Activated CD4-positive, CD25-positive, alpha-beta regulatory T cell treated with anti-CD3 and anti-CD28 coated beads, Interleukin-2, amount 50 U/mL, for 24 hours (primary cell): ENCODE results near the gene FUS.
A peak's percentile ranks its signal among the peaks of the same experiment; 100 is the strongest.
"Not testable (repeated sequence)": the region's sequence is repeated elsewhere in the genome, so short reads cannot be mapped to it uniquely, and the experiment has no call there.

ENCODE experiments used
- ATAC-seq, 2 donors: fragments of 150-1000 bp; cut with Tn5 transposase; one replicate each; pipeline ENCODE4 v1.10.0; 2021; ENCODE audit warnings: mild to moderate bottlenecking in 1 of 2, moderate library complexity in 1 of 2

Gene FUS

DNA sequence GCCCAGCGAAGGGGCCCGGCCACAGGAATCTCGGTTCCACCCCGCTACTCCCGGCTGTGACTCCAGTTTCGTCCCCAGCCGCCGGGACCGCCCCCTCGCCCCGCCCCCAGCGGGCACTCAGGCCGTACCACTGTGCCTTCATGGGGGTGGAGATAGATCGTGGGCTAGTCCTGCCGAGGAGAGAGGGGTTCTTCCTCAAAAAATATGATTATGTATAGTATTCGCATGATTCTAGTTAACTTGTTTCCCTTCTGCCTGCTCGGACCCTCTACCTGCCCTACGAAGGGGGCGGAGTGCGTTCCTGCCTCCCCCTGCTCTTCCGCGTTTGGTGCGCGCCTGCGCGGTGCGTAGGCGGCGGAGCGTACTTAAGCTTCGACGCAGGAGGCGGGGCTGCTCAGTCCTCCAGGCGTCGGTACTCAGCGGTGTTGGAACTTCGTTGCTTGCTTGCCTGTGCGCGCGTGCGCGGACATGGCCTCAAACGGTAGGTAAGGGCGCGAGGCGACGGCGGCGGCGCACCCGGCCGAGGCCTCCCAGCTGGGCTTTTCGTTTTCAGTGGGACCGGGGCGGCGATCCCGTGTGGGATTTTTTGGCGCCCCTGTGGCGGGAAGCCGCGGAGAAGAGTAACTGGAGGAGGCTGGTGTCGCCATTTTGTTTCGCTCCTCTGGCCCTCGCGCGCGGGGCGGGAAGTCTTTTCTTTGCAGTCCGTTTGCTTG, at the start of gene FUS:
Gene FUS, plus strand, starts transcription at position 393 of the 713 bp plus-strand sequence. Its CDS starts 76 bp downstream, at position 469.
- peak; percentile 56 for ATAC-seq

DNA sequence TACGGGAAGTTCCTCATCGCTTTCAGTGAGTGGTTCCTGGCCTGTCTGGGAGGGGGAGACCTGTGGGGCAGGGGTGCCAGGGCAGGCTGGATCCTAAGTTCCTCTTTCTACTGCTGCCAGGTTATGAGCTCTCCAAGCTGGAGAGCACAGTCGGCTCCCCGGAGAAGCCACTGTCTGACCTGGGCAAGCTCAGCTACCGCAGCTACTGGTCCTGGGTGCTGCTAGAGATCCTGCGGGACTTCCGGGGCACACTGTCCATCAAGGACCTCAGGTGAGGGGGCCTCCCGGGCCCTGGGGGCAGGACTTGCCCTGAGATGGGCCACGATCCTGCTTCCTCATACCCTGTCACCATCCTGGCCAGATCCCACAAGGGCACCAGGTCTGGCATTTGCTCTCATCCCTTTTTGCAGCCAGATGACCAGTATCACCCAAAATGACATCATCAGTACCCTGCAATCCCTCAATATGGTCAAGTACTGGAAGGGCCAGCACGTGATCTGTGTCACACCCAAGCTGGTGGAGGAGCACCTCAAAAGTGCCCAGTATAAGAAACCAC, 49.5 kb upstream of the FUS start:
- no peak for ATAC-seq

DNA sequence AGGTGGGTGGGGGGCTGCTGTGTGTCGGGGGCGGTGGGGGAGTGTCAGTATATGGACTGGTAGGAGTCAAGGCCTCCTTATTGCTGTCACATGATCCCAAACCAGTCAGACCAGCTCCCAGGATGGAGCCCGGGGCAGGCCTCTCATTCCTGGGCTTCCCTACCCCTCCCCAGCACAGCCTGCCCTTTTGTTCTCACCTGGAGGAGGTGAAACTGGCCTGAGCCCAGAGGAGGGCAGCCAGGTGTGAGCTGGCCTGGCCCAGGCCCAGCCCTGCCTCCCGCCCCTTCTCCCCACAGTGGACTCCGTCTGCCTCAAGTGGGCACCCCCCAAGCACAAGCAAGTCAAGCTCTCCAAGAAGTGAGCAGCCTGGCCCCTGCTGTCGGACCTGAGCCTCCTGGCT, 49.0 kb upstream of the FUS start:
- ATAC-seq: no peak

DNA sequence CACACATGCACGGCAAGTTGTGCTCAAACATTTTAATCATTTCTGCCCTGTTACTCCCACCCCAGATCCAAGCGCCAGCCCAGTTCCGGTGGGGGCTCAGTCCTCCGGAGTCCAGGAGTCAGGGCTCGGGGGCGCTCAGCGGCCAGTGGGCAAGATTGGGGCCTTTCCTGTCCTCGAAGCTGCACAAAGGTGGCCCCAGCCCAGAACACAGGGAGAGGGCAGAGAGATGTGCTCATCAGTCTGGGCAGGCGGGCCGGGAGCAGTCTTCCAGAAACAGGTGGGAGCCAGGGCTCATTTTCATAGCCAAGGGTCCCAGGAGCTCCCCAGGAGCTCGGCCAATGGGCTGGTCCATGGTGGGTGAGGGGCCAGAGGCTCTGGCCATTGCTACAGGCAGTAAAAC, 48.5 kb upstream of the FUS start:
- no peak for ATAC-seq

DNA sequence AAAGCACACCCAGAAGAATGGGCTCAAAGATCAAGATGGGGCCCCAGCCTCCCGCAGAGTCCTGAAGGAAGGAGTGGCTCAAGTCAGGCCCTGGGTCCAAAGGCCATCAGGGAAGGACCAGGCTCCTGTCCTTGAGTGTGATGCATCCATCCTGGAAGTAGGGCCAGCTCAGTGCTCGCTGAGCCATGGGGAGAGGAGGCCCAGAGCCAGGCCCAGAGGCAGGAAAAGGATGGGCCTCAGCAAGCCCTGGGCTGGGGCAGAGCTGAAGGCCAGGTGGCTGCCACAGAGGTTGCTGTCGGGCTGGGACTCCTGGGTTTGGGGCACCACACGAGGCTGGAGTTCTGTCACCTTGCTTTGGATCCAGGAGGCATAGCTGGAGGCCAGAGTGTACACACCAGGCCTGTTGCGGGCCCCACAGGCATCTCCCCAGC, 48.1 kb upstream of the FUS start:
- ATAC-seq: no peak

DNA sequence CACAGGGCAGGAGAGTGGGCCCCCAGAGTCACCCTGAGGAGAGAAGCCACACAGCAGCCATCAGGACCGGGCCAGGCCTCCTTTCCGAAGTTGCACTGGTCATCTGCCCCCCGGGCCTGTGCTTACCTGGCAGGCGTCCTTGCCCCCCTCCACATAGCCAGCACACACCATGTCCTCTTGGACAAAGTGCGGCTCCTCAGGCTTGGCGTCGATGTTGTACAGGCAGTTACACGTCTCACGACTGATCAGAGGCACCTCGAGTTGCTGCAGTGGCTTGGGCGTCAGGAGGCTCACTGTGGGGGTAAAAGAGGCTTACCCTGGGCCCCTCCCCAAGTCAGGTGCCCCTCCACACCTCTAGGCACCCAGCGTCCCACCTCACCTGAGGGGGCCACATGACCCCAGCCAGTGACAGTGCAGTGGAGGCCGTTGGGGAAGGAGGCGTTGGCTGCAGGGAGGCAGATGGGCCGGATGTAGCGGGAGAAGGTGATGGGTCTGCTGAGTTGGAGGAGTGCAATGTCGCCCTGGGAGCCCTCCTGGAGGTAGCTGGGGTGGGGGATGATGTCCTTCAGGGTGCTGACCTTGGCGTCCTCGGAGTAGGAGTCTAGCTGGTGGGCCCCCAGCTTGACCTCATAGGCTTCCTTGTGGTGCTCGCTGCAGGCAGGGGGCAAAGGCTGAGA, 47.5 kb upstream of the FUS start:
- ATAC-seq: no peak

DNA sequence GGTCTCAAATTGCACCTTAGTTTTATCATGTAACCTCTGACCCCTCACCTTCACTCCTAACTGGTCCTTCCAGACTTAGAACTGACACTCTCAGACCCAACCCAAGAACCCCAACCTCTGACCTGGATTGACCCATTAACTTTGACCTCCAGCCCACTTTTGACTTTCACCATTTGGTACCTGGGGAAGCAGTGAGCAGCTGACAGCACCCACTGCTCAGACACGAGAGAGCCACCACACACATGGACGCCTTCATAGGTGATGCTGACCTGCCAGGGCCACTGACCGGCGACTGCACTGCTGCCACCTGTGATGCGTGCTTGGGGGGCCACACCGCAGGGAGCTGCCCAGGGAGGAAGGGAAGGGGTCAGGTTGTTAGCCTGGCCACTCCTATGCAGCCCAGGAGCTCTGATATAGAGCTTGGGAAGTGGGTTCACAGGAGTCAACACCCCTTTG, 46.9 kb upstream of the FUS start:
- ATAC-seq: no peak

DNA sequence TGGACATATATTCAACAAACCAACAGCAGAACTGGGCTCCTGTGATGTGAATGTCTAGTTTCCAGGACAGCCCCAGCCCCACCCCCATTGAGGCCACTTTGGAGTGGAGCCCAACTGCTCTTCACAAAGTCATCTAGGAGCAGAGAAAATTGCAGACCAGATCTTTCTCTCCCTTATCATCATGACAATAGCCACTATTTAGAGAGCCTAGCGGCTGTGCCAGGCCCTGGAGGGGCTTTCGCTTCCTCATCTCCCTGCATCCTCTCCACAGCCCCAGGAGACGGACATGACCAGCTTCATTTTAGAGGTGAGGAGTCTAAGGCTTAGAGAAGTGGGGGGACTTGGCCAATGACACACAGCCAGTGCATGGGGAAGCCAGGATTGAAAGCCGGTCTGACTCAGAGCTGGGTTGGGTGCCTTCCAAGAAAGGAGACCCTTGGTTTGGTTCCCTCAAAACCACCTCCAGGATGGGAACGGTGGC, 45.8 kb upstream of the FUS start:
- ATAC-seq: no peak

DNA sequence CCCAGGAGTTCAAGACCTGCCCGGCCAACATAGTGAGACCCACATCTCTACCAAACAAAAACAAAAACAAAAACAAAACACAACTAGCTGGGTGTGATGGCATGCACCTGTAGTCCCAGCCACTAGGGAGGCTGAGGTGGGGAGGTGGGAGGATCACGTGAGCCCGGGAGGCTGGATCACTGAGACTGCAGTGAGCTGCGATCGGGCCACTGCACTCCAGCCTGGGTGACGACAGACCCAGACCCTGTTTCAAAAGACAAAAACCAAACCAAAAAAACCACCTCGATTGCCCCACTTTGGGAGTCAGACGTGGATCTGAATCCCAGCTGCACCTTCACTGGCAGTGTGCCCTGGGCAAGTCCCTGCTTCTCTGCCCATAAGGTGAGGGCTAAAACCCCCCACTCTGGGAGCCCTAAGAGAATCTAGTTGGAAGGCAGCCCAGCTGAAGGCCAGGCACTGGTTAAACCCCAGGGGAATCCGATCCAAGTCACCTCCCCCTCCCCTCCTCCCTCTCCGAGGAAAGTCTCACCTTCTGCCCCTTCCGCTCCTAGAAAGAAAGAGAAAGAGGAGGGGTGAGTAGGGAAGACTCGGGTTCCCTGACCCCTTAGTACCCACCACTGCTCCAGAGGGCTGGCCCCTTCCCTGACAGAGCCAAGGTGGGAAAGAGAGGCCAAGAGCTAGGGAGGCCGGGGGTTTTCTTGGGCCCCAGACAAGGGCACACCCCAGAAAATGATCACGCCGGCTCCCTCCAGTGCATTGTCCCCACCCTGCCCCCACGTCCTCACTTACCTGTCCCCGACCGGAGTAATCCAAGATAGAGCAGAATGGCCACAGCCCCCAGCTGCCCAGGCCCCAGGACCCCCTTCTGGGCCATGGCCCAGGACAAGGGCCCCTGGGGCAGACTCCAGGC, 45.1 kb upstream of the FUS start:
- no peak for ATAC-seq

DNA sequence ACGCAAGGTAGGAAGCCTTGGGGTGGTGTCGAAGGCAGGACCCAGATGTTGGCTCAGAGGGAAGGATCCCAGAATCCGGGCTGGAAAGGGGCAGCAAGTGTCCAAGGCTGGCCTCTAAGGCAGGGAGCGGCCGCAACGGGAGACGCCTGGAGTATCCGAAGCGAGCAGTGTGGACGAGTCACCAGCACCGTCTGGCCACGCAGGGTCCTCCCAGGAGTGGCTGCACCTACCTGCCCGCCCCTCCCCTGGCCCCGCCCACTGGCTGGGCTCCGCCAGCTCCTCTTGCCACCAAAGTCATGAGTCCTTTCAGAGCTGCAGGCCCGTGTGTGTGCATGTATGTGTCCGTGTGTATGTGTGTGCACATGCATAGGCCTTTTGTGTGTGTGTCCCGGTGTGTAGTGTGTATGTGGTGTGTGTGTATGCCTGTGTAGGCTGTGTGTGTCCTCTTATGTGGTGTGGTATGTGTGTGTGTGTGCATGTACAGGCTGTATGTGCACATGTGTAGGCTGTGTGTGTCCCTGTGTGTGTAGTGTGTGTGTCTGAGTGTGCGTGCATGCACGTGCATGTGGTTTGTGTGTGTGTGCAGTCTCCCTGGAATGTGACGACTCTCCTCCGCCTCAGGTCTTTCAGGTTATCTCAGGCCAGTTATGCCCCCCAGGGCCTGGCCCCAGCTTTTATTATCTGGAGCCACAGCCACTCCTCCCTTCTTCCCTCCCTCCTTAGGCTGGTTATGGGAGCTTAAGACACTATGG, 44.2 kb upstream of the FUS start, which contains the start of gene PRSS8:
Gene PRSS8, minus strand, starts transcription at position 193 of the 752 bp plus-strand sequence. CDS start 229 bp downstream, outside the sequence.
- ATAC-seq: no peak

DNA sequence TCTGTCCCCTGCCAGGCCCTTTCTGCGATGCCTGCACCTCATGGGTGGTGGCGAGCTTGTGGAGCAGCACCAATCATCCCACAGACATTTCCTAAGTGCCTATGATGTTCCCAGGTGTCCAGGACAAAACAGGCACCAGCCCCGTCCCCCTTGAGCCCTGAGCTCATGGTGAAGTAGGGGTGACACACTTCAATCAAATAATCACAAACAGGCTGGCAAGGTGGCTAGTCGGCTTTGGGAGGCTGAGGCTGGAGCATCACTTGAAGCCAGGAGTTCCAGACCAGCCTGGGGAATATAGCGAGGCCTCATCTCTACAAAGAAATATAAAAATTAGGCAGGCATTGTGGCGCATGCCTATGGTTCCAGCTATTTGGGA, 43.7 kb upstream of the FUS start:
- no peak for ATAC-seq

DNA sequence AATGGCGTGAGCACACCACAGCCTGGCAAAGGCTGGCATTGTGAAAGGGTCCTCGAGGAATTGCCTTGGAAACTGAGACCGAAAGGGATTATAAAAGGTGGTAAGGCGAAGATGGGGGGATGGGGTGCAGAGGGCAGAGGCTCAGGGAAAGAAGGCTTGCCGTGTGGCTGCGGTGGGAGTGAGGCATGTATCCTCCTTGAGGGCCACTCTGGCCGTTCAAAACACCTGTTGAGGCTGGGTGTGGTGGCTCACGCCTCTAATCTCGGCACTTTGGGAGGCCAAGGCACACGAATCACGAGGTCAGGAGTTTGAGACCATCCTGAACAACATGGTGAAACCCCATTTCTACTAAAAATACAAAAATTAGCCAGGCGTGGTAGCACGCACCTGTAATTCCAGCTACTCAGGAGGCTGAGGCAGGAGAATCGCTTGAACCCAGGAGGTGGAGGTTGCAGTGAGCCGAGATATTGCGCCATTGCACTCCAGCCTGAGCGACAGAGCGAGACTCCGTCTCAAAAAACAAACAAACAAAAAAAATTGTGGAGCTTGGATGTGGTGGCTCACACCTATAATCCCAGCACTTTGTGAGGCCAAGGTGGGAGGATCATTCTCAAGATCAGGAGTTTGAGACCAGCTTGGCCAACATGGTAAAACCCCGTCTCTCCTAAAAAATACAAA, 43.0 kb upstream of the FUS start:
- ATAC-seq: not testable (repeated sequence)

DNA sequence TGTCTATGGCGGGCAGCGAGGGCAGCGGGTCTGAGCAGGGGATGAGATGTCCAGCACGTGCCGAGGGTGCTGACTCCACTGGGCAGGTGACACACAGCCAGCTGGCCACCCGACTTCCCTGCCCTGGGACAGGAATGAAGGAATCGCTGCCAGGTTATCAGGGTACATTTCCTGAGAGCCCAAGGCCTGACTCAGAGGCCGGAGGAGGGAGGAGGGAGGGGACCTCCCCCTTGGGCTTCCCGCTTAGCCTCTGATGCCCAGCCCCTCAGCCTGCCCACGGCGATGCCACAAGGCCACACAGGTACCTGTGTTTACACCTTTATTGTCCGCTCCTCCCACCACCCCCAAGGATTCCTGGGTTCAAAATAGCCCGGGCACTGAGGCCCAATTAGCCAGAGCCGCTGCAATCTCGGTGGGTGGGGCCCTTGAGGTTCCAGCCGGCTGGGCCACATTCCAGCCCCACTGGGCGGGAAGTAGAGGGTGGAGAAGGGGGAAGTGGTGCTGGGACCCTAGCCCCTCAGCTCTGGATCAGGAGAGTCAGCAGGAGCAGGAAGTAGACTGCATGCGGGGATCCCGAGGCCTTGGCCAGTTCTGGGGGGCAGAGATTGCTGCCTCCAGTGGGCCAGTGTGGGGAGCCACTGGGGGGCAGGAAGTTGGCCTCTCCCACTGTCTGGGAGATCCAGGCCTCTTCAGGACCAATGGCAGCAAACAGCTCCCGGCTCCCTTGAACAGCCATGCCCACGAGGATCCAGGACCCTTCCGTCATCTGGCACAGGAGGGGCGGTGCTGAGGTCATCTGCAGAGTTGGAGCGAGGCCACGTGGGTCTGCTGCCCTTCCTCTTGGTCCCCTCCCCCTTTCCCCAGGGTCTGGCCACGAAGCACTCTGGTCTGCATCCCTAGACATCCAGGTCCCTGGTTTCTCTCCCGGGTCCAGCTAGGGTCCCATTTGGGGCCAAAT, 41.0 kb upstream of the FUS start:
- no peak for ATAC-seq

DNA sequence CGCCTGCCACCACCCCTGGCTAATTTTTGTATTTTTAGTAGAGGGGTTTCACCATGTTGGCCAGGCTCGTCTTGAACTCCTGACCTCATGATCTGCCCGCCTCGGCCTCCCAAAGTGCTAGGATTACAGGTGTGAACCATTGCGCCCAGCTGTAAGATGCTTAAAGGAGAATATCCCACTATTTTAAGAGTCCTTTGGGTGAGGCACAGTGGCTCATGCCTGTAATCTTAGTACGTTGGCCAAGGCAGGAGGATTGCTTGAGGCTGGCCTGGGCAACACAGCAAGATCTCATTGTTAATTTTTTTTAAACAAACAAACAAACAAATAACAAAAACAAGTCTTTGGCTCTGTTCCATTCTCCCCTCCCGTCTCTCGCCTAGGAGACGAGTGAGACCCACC, 38.9 kb upstream of the FUS start:
- ATAC-seq: not testable (repeated sequence)

DNA sequence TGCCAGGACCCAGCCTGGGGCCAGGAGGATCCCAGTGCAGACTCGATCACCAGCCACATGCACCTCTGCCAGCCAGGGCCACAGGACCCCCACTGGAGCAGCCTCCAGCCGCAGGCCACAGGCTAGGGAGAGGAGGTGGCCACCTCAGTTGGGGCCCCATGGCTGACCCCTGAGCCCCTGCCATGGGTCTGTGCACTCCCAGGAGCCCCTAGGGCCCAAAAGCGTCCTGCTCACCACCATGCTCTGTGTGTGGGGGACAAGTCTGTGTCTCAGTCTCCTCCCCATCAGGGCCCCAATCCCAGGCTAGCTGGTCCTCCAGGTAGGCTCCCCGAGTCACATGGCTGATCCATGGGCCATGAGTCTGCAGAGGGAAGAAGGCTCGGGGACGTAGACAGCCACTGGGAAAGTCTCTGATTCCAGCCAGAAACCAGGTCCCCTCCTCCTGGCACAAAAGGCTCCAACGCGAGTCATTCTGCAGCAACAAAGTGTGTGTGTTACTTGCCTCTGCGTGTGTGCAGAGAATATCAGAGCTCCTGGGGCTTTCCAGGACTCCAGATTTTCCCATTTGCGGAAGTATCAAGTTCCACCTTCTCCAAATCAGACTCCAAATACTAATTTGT, 38.3 kb upstream of the FUS start:
- no peak for ATAC-seq

DNA sequence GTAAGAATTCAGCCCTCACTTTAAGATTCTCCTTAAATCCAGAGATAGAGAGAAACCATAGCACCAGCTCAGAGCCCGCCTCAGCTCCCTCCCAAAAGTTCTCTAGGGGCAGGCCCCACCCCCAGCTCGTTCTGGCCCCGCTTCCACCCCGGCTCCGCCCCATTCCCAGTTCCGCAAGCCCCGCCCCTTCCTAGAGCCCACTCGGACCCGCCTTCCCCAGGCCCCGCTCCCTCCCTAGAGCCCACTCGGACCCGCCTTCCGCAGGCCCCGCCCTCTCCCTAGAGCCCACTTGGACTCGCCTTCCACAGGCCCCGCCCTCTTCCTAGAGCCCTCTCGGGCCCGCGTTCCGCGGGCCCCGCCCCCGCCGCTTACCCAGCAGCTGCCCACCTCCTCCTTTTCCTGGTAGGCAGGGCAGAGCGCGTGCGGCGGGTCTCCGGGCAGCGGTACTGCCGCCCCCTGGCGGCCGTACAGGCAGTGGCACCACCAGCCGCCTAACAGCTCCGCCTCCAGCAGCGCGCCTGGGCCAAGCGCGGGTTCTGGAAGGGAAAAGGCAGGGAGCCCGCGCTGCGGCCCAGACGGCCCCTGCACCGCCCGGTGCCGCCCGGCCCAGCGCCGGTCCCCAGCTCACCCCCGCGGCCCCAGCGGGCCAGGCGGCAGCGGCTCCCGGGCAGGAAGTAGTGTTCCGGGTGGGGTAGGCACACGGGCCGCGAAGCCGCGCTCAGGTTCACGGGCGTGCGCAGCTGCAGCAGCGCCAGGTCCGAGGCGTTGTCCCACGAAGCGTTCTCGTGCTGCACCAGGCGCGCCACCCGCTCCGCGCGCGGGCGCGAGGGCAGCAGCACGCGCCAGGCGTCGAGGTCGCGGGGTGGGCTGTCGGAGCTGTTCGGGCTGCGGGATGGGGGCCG, 37.6 kb upstream of the FUS start:
- ATAC-seq: peak; percentile 87 to 88

DNA sequence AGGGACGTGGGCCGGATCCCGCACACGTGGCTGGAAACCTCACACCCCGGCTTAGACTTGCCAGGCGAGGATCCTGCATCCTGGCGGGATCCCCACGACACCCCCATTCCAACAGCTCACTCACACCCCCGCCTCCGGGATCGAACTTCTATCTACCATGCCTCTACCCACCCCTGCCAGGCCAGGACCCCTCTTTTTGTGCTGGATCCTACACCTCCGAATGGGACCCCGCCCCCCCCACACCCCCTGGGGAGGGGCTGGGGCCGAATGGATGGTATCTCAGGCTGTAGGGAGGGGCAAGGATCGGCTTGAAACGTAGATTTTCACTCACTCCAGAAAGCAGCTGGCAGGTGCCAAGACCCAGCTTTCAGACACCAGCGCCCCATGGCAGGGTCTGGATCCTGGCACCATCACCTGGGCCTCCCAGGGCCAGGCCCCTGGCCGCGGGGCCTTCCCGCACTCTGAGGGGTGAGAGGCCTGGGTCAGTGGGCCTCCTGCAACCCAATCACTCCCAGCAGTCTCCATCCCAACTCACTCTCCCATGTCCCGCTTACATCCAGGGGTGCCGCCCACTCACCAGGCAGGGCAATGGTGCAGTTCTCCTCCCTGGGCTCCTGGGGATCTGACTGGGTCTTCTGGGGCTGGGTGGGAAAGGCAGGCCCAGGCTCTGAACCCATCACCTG, 36.8 kb upstream of the FUS start:
- no peak for ATAC-seq

DNA sequence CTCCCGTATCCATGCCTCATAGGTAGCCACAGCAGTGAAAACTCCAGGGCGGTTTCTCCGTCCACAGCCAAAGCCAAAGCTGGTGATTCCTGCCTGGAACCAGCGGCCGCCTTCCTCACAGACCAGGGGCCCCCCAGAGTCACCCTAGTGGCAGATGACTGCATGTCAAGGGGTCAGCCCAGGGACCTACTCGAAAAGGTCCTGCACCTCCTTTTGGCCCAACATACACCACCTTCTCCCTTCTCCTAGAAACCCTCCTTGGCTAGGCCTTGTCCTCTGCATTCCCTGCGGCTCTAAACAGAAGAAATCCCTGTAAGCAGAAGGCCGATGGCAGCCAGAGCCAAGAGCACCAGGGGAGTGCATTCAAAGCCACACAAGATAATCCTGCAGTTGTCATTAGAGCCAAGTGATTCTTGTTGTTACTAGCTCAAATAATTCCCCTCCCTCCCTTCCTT, 36.2 kb upstream of the FUS start:
- no peak for ATAC-seq
